Nephron (organoid): ENCODE results near the gene SLC30A2.
"Not testable (repeated sequence)": the region's sequence is repeated elsewhere in the genome, so short reads cannot be mapped to it uniquely, and the experiment has no call there.

ENCODE experiments used
- H3K27ac Mint-ChIP-seq, 3 experiments: 2 replicates each; pipeline ENCODE4 v1.8.0; 2020; ENCODE audit warnings: mixed read lengths in 3 of 3, mild to moderate bottlenecking in 2 of 3, moderate library complexity in 1 of 3
- H3K27me3 Mint-ChIP-seq: 2 replicates; pipeline ENCODE4 v1.8.0; 2021; ENCODE audit warnings: low read depth, mild to moderate bottlenecking, moderate library complexity, mixed read lengths
- H3K36me3 Mint-ChIP-seq: 2 replicates; pipeline ENCODE4 v1.8.0; 2020; ENCODE audit warnings: low read depth, mixed read lengths
- H3K4me1 Mint-ChIP-seq: 2 replicates; pipeline ENCODE4 v1.8.0; 2020; ENCODE audit warnings: mixed read lengths
- H3K4me3 Mint-ChIP-seq, 3 experiments: 2 replicates each; pipeline ENCODE4 v1.8.0; 2020; ENCODE audit warnings: mild to moderate bottlenecking in 3 of 3, mixed read lengths in 3 of 3, moderate library complexity in 2 of 3
- H3K9me3 Mint-ChIP-seq: 2 replicates; pipeline ENCODE4 v1.8.0; 2020; ENCODE audit warnings: mixed read lengths
- TF ChIP-seq, protein P1 (sequence below), 3 experiments: fragments of 200-600 bp; sonication (generic); IDR thresholded peaks; one replicate each; pipeline ENCODE4 v1.5.0; 2021; ENCODE audit warnings: antibody characterized with exemption in 3 of 3; ENCODE audit not compliant: unreplicated experiment in 3 of 3

SLC30A2 gene, protein sequence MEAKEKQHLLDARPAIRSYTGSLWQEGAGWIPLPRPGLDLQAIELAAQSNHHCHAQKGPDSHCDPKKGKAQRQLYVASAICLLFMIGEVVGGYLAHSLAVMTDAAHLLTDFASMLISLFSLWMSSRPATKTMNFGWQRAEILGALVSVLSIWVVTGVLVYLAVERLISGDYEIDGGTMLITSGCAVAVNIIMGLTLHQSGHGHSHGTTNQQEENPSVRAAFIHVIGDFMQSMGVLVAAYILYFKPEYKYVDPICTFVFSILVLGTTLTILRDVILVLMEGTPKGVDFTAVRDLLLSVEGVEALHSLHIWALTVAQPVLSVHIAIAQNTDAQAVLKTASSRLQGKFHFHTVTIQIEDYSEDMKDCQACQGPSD

DNA sequence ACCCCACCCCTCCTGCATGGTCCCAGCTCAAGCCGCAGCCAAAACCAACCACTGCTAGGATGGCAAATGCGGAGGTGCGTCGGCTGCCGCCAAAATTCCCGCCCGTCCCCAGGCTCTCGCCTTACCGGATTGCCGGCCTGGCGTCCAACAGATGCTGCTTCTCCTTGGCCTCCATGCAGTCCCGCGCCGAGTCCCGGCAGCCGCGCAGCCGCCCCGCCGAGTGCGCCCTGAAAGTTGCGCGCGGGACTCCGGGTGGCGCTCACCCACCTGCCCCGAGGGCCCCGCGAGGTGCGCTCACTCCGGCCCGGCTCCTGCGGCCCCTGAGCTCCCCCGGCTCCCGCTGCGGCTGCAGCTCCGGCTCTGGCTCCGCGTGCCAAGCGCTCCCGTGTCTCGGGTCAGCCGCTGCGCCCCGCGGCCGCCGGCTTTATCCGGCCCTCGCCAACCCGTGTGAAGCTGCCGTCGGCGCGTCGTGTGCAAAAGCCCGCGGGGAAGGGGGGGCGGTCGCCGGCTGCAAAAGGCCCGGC lies at the start of gene SLC30A2:
Gene SLC30A2 (minus strand): TSS at position 397 of the 524 bp plus-strand sequence. CDS start 222 bp downstream, at position 175.
- H3K4me1 Mint-ChIP-seq: no peaks in the 10 kb centered on the region
- H3K4me3 Mint-ChIP-seq: peak within 1 kb of the TSS; percentile 15 to 80 (median 61)
- TF ChIP-seq, protein P1, sequence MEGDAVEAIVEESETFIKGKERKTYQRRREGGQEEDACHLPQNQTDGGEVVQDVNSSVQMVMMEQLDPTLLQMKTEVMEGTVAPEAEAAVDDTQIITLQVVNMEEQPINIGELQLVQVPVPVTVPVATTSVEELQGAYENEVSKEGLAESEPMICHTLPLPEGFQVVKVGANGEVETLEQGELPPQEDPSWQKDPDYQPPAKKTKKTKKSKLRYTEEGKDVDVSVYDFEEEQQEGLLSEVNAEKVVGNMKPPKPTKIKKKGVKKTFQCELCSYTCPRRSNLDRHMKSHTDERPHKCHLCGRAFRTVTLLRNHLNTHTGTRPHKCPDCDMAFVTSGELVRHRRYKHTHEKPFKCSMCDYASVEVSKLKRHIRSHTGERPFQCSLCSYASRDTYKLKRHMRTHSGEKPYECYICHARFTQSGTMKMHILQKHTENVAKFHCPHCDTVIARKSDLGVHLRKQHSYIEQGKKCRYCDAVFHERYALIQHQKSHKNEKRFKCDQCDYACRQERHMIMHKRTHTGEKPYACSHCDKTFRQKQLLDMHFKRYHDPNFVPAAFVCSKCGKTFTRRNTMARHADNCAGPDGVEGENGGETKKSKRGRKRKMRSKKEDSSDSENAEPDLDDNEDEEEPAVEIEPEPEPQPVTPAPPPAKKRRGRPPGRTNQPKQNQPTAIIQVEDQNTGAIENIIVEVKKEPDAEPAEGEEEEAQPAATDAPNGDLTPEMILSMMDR (IDR thresholded peaks at IDR 0.05; ENCODE audit: unreplicated experiment in 3 of 3): no peak
- peaks cover 98% of the 10 kb centered on the region for H3K27me3 Mint-ChIP-seq
- no peaks in the 10 kb centered on the region for H3K9me3 Mint-ChIP-seq
- no peak within 1 kb of the TSS for H3K27ac Mint-ChIP-seq
- no peaks in the 10 kb centered on the region for H3K36me3 Mint-ChIP-seq

DNA sequence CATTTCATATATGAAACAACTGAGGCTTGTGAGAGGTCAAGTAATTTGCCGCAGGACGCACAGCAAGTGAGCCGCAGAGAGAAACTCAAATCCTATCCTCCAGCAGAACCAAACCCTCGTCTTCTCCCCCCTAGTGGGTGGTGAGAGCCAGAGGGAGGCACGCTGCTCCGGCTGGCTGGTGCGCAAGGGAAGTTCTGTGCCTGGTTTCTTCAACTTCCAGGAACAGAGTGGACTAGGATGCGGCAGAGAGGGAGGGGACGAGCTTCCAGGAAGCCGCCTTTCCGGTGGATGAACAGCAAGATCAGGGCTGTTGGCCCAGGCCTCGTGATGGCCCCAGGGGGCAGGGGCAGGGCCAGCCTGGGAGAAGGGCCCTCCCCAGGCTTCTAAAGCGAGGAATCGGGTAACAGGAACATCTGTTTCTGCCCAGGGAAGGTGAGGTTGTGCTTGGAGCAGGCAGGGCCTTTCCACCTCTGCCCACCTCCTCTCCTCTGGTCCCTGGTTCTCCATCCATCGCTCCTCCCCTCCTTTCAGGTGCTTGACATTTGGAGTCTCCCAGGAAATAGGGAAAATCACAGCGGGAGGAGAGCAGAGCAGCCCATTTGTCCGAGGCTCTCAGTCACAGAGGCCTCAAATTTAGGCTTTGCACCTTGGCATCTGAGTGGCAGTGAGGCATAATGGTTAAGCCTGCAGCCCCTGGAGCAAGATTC lies 48.9 kb upstream of the SLC30A2 start:
- TF ChIP-seq, protein P1 (IDR thresholded peaks at IDR 0.05; ENCODE audit: unreplicated experiment in 3 of 3): no peak
- Mint-ChIP-seq H3K9me3 (no peaks in the 10 kb centered on the region), H3K4me1 (peaks cover 18% of the 10 kb centered on the region), H3K27ac (peak overlapping the region in 1 of 3 experiments; percentile 52), H3K4me3 (no peak overlapping the region), H3K27me3 (peaks cover 29% of the 10 kb centered on the region), H3K36me3 (no peaks in the 10 kb centered on the region)

DNA sequence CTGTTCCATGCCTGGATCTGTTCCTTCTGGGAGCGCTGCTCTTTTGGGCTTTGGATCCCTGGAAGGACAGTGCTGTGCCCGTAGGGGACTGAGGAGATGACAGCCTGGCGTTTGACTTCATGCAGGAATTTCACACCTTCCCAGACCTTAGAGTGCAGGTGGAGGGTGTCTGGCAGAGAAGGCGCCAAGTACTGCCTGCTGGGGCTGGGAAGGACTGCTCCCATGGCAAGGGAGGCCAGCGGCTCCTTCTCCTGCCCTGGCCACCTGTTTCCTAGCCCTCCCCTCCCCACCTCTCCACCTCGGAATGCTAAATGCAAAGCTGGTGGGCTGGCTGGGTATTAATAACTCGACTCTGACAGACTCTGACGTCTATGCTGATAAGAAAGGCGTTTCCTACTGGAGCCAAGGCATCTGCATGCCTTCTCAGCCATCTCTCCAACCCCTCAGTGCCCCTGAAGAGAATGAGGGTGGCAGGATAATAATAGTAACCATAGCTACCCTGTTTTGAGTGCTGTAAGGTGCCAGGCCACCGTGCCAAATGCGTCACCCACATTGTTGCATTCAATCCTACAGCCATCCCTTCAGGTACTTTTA lies 48.3 kb upstream of the SLC30A2 start:
- Mint-ChIP-seq H3K27ac (peak overlapping the region in 1 of 3 experiments; percentile 52), H3K27me3 (peaks cover 31% of the 10 kb centered on the region), H3K9me3 (no peaks in the 10 kb centered on the region), H3K4me3 (no peak overlapping the region), H3K4me1 (peaks cover 18% of the 10 kb centered on the region), H3K36me3 (no peaks in the 10 kb centered on the region)
- TF ChIP-seq, protein P1 (IDR thresholded peaks at IDR 0.05; ENCODE audit: unreplicated experiment in 3 of 3): no peak

DNA sequence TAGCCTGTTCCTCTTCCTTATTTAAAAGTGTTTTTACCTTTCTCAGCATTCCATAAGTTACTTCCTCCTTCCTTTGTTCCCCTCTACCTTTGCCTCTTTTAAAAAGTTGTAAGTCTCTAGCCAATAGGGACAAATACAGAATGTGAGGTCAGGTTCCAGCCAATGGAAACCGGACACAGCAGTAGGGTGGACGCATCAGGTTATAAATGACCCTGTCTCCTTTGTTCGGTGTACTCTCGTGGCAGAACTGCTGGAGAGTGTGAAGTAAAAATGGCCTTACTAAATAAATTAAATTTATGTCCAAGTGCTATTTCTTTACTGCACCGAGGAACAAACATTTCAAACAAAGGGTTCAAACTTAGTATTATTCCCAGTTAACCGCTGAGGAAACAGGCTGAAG lies 47.7 kb upstream of the SLC30A2 start:
- not testable (repeated sequence) for H3K4me3 Mint-ChIP-seq, H3K9me3 Mint-ChIP-seq, H3K36me3 Mint-ChIP-seq, H3K27ac Mint-ChIP-seq
- Mint-ChIP-seq H3K4me1 (peaks cover 18% of the 10 kb centered on the region), H3K27me3 (peaks cover 31% of the 10 kb centered on the region)

DNA sequence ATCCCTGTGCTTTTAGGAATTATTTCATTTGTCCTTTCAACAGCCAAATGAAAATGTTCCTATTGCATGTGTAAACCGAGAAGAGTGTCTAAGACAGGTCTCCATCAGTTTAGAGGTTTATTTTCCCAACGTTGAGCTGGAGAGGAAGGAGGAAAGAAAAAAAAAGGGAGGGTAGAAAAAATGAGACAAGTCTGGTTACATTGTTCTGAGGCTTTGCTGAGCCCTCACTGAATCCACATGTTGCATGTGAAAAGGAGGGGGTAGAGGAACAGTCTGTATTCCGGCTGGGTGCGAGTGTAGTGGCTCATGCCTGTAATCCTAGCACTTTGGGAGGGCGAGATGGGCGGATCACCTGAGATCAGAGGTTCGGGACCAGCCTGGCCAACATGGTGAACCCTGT lies 46.5 kb upstream of the SLC30A2 start:
- Mint-ChIP-seq H3K27ac (no peak overlapping the region), H3K27me3 (peaks cover 31% of the 10 kb centered on the region), H3K9me3 (no peaks in the 10 kb centered on the region), H3K36me3 (no peaks in the 10 kb centered on the region), H3K4me1 (peaks cover 18% of the 10 kb centered on the region), H3K4me3 (no peak overlapping the region)
- TF ChIP-seq, protein P1 (IDR thresholded peaks at IDR 0.05; ENCODE audit: unreplicated experiment in 3 of 3): no peak

DNA sequence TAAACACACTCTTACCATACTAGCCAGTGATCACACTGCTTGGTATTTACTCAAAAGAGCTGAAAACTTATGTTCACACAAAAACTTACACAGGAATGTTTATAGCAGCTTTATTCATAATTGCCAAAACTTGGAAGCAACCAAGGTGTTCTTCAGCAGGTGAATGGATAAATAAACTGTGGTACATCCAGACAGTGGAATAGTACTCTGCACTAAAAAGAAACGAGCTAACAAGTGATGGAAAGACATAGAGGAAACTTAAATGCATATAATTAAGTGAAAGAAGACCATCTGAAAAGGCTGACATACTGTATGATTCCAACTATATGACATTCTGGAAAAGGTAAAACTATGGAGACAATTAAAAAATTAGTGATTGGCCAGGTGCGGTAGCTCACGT lies 45.0 kb upstream of the SLC30A2 start:
- no peak overlapping the region for H3K4me3 Mint-ChIP-seq
- H3K4me1 Mint-ChIP-seq: peaks cover 18% of the 10 kb centered on the region
- peaks cover 35% of the 10 kb centered on the region for H3K27me3 Mint-ChIP-seq
- TF ChIP-seq, protein P1 (IDR thresholded peaks at IDR 0.05; ENCODE audit: unreplicated experiment in 3 of 3): no peak
- no peak overlapping the region for H3K27ac Mint-ChIP-seq
- H3K36me3 Mint-ChIP-seq: no peaks in the 10 kb centered on the region
- H3K9me3 Mint-ChIP-seq: no peaks in the 10 kb centered on the region
